HG02884 (cell line): ENCODE results near the gene NBEAL1.
"Not testable (repeated sequence)": the region's sequence is repeated elsewhere in the genome, so short reads cannot be mapped to it uniquely, and the experiment has no call there.

ENCODE experiments used
- ATAC-seq: cut with Tn5 transposase; IDR thresholded peaks from one replicate; pipeline ENCODE4 v1.9.1; 2021; ENCODE audit warnings: mild to moderate bottlenecking, moderate library complexity; ENCODE audit not compliant: unreplicated experiment

NBEAL1 gene

DNA sequence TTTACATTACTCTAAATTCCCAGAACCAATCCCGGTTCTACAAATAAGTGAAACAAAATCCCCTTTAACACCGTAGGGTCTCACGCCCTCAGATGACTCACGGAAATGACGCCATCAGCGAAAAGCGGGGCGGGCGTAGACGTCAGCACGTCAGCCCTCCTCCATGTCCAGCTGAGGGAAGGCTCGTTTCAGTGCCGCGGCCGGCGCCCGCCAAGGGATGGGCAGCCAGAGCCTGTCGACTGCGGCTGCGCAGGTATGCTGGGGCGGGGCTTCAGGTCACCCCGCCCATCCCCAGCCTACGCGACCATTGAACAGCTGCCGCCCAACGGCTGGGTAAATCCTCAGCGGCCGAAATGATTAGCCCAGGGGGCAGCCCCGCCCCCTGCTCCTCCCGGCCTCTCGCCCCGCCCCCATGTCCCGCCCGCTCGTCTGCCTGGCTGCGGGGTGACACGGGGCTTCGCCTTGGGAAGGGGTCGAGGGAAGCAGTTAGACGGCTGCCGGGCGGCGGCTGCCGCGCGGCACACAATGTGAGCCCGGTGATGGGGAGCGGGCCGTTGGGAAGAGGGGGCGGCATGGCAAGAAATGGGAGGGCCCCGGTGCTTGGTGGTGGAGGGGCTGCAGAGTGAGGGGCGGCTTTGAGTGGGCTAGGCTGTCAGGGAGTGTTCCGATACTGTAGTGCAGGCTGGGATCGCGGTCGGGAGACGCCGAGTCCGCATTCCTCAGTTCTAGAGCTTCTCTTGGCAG, at the start of gene NBEAL1:
NBEAL1 (plus strand) TSS at position 420 of the 744 bp plus-strand sequence. CDS start 1,510 bp downstream, outside the sequence.
- peak; percentile 95 for ATAC-seq

DNA sequence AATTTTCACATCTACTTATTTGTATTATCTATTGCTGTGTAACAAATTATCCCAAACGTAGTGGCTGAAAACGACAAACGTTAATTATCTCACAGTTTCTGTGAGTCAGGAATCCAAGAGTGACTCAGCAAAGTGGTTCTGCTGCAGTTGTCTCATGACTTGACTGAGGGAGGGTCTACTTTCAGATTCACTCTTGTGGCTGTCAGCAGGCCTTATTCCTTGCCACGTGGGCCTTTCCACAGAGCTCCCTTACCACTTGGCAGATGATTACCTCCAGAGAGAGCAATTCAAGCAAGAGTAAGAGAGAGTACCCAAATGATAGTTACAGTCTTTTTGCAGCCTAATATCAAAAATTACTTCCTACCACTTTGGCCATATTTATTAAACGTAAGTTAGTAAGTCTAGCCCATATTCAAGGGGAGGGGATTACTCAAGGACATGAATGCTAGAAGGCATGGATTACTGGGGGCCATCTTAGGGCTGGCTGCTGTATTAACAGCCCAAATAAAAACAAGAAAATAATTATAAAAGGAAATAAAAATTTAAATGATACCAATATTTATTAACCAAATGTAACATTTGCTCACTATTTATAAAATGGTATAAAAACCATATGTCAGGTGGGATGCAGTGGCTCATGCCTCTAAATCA, 48.7 kb upstream of the NBEAL1 start:
- ATAC-seq = peak; percentile 69

DNA sequence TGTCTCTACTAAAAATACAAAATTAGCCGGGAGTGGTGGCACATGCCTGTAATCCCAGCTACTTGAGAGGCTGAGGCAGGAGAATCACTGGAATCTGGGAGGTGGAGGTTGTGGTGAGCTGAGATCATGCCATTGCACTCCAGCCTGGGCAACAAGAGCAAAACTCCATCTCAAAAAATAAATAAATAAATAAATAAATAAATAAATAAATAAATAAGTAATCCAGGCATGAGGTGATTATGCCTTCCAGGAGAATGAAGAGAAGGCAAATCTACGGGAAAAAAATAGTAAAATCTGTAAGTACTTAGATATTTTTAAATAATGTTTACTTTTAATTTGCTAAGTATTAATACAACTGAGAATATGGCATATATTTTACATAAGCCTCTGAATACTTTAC, 45.3 kb upstream of the NBEAL1 start:
- not testable (repeated sequence) for ATAC-seq

DNA sequence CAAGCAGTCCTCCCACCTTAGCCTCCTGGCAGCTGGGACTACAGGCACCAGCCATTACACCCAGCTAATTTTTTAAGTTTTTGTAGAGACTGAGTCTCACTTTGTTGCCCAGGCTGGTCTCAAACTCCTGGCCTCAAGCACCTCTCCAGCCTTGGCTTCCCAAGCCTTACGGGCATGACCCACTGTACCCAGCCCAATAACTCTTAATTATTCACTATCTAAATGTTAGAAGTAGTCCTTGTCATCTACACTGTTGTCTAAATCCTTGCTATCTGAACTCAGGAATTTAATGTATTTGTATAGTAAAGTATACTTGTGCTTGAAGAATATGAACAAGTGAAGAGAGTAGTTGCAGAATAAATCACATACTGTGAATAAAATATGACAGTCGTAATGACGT, 37.9 kb upstream of the NBEAL1 start:
- no peak for ATAC-seq

DNA sequence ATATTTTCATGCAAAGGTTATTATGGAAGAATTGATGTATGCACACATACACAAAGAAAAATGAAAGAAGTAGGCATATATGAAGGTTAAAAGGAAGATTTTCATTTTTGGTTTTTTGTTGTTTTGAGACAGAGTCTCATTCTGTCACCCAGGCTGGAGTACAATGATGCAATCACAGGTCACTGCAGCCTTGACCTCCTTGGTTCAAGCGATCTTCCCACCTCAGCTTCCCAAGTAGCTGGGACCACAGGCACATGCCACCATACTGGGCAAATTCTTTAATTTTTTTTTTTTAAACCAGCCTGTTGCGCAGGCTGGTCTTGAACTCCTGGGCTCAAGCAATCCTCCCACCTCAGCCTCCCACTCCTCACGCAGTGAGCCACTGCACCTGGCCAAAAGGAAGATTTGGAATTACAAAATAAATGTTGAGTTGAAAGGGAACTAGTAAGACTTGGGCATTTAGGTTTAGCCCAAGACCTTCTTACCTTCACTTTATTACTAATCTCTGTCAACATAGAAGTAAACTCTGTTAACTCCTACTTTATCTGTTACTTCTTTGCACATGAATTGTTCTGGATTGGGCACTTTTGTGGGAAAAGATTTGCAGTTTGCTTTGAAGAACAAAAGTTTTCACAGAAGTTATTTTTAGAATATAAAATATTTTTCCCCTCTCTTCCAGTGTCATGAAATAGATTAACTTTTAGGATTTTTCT, 31.7 kb upstream of the NBEAL1 start:
- no peak for ATAC-seq

DNA sequence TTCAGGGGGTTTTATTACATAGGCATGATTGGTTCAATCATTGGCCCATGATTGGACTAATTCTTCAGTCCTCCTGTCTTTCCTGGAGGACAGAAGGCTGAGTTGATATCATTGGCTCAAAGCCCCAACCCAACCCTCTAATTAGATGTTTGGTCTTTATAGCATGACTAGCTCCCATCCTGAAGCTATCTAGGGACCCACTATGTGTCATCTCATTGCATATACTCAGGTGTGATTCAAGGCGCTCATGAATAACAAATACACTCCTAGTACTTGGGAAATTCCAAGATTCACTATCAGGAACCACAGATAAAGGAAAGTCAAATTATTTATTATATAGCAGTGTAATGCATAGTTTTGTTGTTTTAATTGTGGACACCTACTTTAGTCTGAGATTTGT, 24.9 kb upstream of the NBEAL1 start:
- no peak for ATAC-seq

DNA sequence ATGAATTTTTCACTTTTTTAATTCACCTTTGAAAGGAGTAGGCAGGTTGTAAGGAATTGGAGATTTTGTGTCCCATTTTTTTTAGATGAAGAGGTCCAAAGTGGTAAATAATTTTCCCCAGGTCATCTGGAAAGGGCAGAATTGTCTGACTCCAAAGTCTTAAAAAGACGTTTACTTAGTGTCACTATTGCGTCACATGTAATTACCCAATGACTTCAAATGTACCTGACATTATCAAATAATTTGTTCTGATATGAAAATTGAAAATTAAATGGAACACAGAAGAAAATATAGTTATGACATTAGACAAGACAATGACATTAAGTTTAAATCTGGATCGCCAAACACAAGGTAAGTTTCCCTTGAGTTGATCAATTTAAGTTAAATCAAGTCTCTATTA, 24.2 kb upstream of the NBEAL1 start:
- no peak for ATAC-seq

DNA sequence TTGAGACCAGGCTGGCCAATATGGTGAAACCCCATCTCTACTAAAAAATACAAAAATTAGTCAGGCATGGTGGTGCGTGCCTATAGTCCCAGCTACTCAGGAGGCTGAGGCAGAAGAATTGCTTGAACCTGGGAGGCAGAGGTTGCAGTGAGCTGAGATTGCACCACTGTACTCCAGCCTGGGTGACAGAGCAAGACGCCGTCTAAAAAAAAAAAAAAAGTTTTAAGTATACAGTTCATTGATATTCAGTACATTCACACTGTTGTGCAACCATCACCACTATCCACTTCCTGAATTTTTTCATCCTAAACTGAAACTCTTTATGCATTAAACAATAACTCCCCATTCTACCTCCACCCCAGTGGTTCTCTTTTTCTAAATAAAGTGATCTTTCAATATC, 17.6 kb upstream of the NBEAL1 start:
- ATAC-seq = not testable (repeated sequence)

DNA sequence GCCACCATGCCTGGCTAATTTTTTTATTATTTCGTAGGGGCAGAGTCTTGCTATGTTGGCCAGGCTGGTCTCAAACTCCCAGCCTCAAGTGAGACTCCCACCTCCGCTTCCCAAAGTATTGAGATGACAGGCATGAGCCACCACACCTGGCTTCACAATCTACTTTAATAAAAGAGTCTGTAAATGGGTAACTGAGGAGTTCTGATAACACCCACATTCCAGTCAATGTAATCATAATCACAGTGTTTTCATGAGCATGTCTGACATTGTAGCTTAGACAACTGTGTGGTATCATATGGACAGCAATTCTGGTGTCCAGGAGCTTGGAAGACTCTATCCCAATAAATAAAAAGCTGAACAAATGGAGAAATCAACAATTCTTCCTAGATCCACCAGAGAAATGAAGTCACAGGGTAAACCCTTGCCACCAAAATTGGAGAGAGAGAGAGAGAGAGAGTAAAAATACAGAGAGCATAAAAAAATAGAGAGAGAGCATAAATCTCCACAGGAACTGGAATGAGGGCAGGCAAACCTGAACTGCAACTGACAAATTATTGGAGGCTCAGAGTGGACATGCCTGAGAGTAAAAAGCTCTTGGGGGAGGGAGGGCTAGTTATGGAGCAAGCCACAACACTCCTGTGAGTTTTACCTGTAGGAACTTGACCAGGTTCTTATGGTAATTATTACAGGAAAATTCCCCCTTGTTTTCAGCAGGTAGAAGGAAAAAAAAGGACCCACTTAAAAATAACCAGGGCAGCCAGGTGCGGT, 12.4 kb upstream of the NBEAL1 start:
- no peak for ATAC-seq

DNA sequence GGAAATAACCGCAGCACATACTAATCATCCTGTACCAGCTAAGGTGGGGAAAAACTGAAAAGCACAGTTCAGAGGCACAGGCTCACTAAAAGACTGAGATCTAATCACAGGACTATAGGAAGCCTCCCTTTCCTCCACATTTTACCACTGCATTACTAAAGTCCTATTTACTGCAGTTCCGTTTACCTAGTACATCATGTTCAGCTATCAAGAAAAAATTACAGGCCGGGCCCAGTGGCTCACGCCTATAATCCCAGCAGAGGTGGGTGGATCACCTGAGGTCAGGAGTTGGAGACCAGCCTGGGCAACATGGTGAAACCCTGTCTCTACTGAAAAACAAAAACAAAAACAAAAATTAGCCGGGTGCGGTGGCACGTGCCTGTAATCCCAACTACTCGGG, 11.0 kb upstream of the NBEAL1 start:
- ATAC-seq = no peak

DNA sequence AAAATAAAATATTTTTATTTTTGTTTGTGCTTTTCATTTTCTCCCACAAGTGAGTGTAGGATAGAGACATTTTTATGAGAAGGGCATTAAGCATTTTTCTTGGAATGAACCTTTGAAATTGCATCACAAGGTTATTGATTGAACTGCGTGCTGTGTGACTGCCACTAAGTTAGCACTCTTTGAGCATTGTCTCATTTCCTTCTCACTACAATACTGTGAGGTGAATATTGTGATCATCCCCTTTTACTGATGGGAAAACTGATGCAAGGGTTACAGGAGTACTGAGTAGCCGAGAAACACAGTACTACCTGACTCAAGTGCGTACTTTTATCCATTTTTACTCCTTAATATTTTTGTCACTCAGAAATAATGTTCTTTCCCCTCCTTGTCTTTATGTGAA, 2.0 kb downstream of the NBEAL1 start:
- ATAC-seq = no peak

DNA sequence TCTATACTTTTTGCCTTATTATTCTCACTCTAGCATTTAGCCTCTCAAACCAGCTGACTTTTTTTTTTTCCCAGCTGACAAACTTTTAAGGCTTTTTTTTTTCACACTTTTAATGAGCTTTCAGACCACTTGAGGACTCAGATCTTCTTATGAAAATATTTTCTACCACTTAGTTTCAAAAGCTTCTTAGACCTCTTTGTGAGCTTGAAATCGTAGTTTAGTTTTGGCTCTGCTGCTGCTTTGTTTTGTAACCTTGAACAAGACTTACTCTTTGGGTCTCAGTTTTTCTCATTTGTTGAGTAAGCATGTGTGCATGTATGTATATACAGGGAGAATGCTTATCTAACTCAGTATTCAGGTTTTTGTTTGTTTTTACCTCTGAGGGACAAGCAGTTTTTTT, 3.5 kb downstream of the NBEAL1 start:
- no peak for ATAC-seq

DNA sequence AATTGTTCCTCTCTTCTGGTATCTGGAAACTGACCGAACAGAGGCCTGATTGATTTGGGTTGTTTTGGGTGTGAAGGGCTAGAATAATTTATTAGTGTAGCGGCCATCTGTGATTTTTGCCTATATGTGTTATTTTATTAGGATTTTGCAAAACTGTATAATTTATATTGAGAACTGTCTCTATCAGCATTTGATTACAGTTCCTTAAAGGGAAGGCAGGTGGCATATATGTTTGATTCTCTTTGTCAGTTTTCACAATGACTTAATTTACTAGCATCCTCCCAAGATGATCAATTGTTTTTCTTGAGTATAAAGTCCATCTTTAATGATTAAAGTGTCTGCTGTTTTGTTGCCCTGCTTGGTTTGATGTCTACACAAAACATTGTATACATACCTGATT, 4.5 kb downstream of the NBEAL1 start:
- no peak for ATAC-seq

DNA sequence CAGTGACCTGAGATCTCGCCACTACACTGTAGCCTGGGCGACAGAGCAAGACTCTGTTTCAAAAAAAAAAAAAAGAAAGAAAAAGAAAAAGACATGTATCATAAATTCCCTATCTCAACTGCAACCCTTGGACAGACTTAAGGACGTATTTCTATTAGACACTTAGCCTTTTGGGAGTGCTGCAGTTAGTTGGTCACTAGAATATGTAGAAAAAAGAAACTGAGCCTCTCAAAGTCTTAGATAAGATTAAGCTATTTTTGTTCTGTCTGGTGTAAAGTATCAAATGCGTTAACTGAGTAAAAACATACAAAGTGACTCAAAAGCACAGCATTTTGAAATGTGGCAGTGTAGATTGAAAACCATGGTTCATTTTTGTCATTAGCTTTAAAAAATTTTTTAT, 7.3 kb downstream of the NBEAL1 start:
- no peak for ATAC-seq

DNA sequence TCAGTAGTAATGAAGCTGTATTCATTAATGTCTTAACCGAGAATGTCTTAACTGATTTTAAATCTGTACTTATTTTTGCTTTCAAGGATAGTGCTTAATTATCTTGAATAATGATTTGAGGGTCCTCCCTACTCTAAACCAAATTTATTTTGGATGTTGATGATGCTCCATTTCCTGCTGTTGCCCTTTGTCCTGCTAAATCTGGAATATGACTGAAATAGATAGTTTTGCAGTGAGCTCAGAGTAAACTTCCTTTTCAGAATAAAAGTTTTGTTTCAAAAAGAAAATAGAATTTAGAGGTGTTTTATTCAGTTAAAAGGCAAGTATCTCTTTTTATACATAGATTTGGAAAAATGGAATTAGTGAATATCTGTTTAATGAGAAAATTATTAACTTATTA, 8.1 kb downstream of the NBEAL1 start:
- ATAC-seq = no peak

DNA sequence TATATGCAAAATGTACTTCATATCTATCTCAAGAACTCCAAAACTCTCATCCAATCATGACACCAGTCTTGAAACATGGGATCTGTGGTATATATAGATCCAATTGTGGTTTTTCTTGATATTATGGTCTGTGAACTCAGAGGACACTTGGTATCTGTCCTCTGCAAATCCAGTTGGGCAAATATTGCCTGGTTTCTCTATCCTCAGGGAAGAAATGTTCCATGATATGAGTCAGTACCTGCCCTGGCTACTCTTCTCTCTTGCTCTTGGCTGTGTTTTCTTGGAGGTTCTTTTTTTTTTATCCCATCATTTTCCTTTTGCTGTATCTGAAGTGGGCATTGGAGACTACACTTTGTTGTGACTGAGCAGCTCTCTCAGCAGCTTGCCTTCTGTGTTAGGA, 10.9 kb downstream of the NBEAL1 start:
- no peak for ATAC-seq

DNA sequence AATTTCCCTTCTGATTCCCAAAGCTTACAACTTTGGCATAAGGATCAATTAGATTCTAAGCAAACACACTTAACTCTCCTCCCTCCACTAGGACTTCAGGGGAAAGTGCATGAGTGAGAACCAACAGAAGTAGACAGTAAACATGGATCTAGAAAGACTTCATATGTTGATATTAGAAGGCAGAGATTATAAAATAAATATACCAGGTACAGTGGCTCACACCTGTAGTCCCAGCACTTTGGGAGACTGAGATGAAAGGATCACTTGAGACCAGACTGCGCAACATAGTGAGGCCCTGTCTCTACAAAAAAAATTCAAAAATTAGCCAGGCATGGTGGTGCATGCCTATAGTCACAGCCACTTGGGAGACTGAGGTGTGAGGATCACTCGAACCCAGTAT, 15.9 kb downstream of the NBEAL1 start:
- ATAC-seq = no peak

DNA sequence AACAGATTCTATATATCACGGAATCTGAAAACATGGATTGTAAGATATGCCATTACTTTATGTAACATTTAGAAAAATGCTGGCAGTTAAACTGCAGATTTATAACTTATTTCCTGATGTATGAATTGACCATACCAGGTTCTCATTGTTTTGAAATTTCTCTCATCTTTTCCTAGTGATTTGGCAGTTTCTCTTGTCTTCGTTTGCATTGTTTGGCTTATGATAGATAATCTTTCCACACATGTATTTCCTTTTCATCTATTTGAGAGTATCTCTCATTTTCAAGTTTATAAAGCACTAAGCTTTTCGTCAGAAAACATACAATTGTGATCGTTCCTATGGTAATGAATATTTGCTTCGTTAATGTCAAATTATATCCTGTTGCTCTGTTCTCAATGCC, 16.3 kb downstream of the NBEAL1 start:
- no peak for ATAC-seq

DNA sequence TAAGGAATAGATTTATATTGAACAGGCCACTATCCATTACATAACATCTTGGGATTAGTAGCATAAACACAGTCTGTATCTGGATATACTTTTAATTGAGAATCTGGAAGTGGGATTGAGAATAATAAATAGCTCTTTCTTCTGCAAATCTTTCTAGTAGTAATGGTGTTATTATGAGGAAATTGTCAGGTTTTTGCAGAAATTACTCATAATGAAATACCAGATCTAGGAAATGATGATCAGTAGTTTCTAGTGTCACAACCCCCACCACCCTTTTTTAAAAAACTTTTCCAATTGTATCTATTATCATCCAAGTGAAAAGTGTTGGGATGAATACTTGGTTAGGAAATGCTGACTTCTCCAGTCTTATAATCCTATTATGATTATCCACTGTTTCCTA, 18.7 kb downstream of the NBEAL1 start:
- no peak for ATAC-seq

DNA sequence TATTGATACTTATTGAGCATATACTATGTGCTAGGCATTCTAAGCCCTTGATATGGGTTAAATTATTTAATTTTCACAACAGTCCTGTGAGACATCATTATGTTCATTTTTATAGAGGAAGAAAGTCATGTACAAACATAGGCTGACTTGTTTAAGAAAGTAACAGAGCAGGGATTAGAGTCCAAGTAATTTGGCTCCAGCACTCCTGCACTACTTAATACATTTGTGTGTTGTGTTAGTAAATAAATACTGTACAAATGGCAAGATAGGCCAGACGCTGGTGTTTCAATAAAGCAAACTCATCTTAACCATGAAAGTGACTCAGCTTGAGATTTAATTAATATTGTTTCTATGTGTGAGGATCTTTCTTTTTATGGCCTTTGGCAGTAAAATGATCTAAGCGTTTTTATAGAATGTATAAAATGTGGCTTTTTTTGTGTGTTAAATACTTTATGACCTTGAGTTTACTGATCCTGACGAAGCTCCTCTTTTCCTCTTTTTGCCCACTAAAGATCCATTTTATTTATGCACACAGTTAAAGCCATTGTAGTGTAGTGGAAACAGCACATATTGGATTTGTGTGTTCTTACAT, 21.3 kb downstream of the NBEAL1 start:
- no peak for ATAC-seq

DNA sequence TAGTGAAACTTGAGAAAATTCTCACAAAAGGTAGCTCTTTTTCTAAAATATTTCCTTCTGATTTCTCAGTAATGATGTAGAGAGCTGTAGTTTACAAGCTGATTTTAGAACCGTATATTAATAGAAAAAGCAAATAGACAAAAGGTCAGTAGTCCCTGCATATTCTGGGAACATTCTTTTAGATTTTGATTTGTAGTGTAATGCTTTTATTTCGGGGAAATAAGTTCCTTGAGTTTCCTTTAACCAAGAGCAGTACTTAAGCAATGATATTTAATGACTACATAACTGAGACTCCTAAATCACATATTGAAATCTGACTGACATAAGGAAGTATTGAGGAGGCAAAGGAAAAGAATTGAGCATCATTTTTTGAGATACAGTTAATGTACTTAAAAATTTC, 22.4 kb downstream of the NBEAL1 start:
- ATAC-seq = no peak
